ENCODE data around the gene FOXC2.

DNA sequence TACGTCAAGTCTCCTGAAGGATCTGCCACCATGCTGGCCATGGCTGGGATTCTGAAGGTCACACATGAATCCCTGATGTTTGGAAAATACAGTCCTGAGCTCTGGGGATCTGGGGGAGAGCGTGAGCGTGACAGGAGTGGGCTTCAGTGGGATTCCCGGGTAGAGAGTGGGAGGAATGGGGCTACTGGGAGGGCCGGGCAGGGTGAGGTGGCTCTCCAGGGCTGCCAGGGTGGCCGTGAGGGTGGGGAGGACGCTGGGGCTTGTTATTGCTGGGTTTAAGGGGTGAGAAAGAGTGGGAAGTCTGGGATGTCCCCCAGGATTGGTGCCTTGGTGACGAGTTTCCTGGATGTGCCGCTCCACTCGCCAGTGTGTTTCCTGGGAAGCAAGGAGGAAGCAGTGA, 43.0 kb downstream of the FOXC2 start:
- TF ChIP-seq, protein P1, sequence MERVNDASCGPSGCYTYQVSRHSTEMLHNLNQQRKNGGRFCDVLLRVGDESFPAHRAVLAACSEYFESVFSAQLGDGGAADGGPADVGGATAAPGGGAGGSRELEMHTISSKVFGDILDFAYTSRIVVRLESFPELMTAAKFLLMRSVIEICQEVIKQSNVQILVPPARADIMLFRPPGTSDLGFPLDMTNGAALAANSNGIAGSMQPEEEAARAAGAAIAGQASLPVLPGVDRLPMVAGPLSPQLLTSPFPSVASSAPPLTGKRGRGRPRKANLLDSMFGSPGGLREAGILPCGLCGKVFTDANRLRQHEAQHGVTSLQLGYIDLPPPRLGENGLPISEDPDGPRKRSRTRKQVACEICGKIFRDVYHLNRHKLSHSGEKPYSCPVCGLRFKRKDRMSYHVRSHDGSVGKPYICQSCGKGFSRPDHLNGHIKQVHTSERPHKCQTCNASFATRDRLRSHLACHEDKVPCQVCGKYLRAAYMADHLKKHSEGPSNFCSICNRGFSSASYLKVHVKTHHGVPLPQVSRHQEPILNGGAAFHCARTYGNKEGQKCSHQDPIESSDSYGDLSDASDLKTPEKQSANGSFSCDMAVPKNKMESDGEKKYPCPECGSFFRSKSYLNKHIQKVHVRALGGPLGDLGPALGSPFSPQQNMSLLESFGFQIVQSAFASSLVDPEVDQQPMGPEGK (CRISPR knock-in tag; IDR thresholded peaks at IDR 0.05; ENCODE audit: borderline replicate concordance): no peak
- TF ChIP-seq BACH2 (CRISPR knock-in tag; IDR thresholded peaks at IDR 0.05; ENCODE audit: borderline replicate concordance) (no peak), ESRRG (CRISPR knock-in tag; IDR thresholded peaks at IDR 0.05) (no peak), ZNF70 (CRISPR knock-in tag; IDR thresholded peaks at IDR 0.05) (no peak), TCF4 (CRISPR knock-in tag; IDR thresholded peaks at IDR 0.05; ENCODE audit: borderline replicate concordance) (no peak), ZFP3 (CRISPR knock-in tag; IDR thresholded peaks at IDR 0.05) (no peak), TOX (CRISPR knock-in tag; IDR thresholded peaks at IDR 0.05; ENCODE audit: borderline replicate concordance) (no peak), ZC3H10 (CRISPR knock-in tag; IDR thresholded peaks at IDR 0.05) (no peak), SNAI2 (CRISPR knock-in tag; IDR thresholded peaks at IDR 0.05) (no peak), ZNF8 (CRISPR knock-in tag; IDR thresholded peaks at IDR 0.05) (no peak), ARNTL (CRISPR knock-in tag; IDR thresholded peaks at IDR 0.05; ENCODE audit: borderline replicate concordance, low read depth) (no peak), CSDC2 (CRISPR knock-in tag; IDR thresholded peaks at IDR 0.05) (no peak), RARB (CRISPR knock-in tag; IDR thresholded peaks at IDR 0.05) (no peak)
